MM.1S (cell line): ENCODE measurements around the gene SHC3.

ENCODE experiments used
- DNase-seq: peaks from one replicate; pipeline ENCODE4 v3.0.0-alpha.2; 2015
- H2AFZ ChIP-seq: fragments of 300-600 bp; sonication (generic); 2 replicates; pipeline ENCODE4 v1.6.0; 2016; ENCODE audit warnings: antibody characterized with exemption, low read length
- H3F3A ChIP-seq: fragments of 300-600 bp; sonication (generic); 2 replicates; pipeline ENCODE4 v1.6.1; 2016; ENCODE audit warnings: mild to moderate bottlenecking, antibody characterized with exemption, low read length, moderate library complexity, mixed read lengths; ENCODE audit not compliant: insufficient read depth
- H3K27ac ChIP-seq: fragments of 300-600 bp; sonication (generic); 2 replicates; pipeline ENCODE4 v1.5.1; 2016; ENCODE audit warnings: mild to moderate bottlenecking, low read length
- H3K27me3 ChIP-seq: fragments of 300-600 bp; sonication (generic); replicated peaks from 2 replicates; pipeline ENCODE4 v1.6.0; 2016; ENCODE audit warnings: low read length; ENCODE audit not compliant: insufficient read depth
- H3K36me3 ChIP-seq: fragments of 300-600 bp; sonication (generic); replicated peaks from 2 replicates; pipeline ENCODE4 v1.6.1; 2016; ENCODE audit warnings: mild to moderate bottlenecking, low read length, mixed read lengths; ENCODE audit not compliant: insufficient read depth
- H3K4me1 ChIP-seq: fragments of 300-600 bp; sonication (generic); 2 replicates; pipeline ENCODE4 v1.6.1; 2016; ENCODE audit warnings: low read length, mixed read lengths
- H3K4me2 ChIP-seq: fragments of 300-600 bp; sonication (generic); 2 replicates; pipeline ENCODE4 v1.6.0; 2016; ENCODE audit warnings: low read depth, low read length
- H3K4me3 ChIP-seq: fragments of 300-600 bp; sonication (generic); 2 replicates; pipeline ENCODE4 v1.5.1; 2016; ENCODE audit warnings: low read length, mixed read lengths
- H3K79me2 ChIP-seq: fragments of 300-600 bp; sonication (generic); 2 replicates; pipeline ENCODE4 v1.6.1; 2016; ENCODE audit warnings: mixed run types, low read length, mixed read lengths
- H3K9ac ChIP-seq: fragments of 300-600 bp; sonication (generic); 2 replicates; pipeline ENCODE4 v1.6.1; 2016; ENCODE audit warnings: low read length, mixed read lengths
- H3K9me2 ChIP-seq: fragments of 300-600 bp; sonication (generic); replicated peaks from 2 replicates; pipeline ENCODE4 v1.6.1; 2016; ENCODE audit warnings: mild to moderate bottlenecking, low read length, mixed read lengths; ENCODE audit not compliant: insufficient read depth
- H3K9me3 ChIP-seq: fragments of 300-600 bp; sonication (generic); replicated peaks from 2 replicates; pipeline ENCODE4 v1.6.1; 2016; ENCODE audit warnings: mild to moderate bottlenecking, low read length, mixed read lengths; ENCODE audit not compliant: insufficient read depth
- H4K20me1 ChIP-seq: fragments of 300-600 bp; sonication (generic); 2 replicates; pipeline ENCODE4 v1.6.1; 2016; ENCODE audit warnings: mild to moderate bottlenecking, low read length, moderate library complexity, mixed read lengths; ENCODE audit not compliant: insufficient read depth
- CTCF ChIP-seq: fragments of 300-600 bp; sonication (generic); IDR thresholded peaks from 2 replicates; pipeline ENCODE4 v1.5.1; 2016; ENCODE audit warnings: antibody characterized with exemption, low read length, mixed read lengths
- EZH2 ChIP-seq: fragments of 300-600 bp; sonication (generic); optimal IDR thresholded peaks from 2 replicates; pipeline ENCODE3; 2017; ENCODE audit warnings: low read depth, mild to moderate bottlenecking, antibody characterized with exemption, low read length, mixed read lengths
- EZH2phosphoT487 ChIP-seq: fragments of 300-600 bp; sonication (generic); IDR thresholded peaks from 2 replicates; pipeline ENCODE4 v1.6.1; 2018; ENCODE audit warnings: antibody characterized with exemption, low read length

Gene SHC3

GRCh38 chr9:89013660-89014059 lies 165.0 kb downstream of the SHC3 start:
- Histone ChIP-seq H3F3A (no peaks in the 10 kb centered on the region), H3K36me3 (no peaks in the 10 kb centered on the region), H3K9me3 (no peaks in the 10 kb centered on the region), H3K27me3 (no peaks in the 10 kb centered on the region), H3K4me2 (no peak overlapping the region), H3K9ac (no peak overlapping the region), H2AFZ (no peak overlapping the region), H3K27ac (no peak overlapping the region), H3K79me2 (no peaks in the 10 kb centered on the region), H3K4me3 (no peak overlapping the region), H3K4me1 (no peaks in the 10 kb centered on the region), H3K9me2 (no peaks in the 10 kb centered on the region), H4K20me1 (no peaks in the 10 kb centered on the region)
- no peak for TF ChIP-seq CTCF
- no peak for TF ChIP-seq EZH2phosphoT487
- TF ChIP-seq EZH2: no peak
- DNase-seq: no peak

- H3K79me2 ChIP-seq: no peaks in the 10 kb centered on the region
- no peak overlapping the region for H3K9ac ChIP-seq
- no peak for TF ChIP-seq EZH2phosphoT487
- TF ChIP-seq CTCF: no peak
- TF ChIP-seq EZH2: no peak
- no peak overlapping the region for H3K4me3 ChIP-seq
- no peaks in the 10 kb centered on the region for H3K9me3 ChIP-seq
- H3K9me2 ChIP-seq: no peaks in the 10 kb centered on the region
- no peak overlapping the region for H2AFZ ChIP-seq
- no peaks in the 10 kb centered on the region for H3F3A ChIP-seq
- no peak overlapping the region for H3K27ac ChIP-seq
- no peaks in the 10 kb centered on the region for H4K20me1 ChIP-seq
- H3K27me3 ChIP-seq: no peaks in the 10 kb centered on the region
- DNase-seq: no peak
- no peaks in the 10 kb centered on the region for H3K4me1 ChIP-seq
- H3K4me2 ChIP-seq: no peak overlapping the region
- no peaks in the 10 kb centered on the region for H3K36me3 ChIP-seq
Measured at GRCh38 chr9:89012294-89013042, 166.2 kb downstream of the SHC3 start.

- H4K20me1 ChIP-seq: no peaks in the 10 kb centered on the region
- no peak for TF ChIP-seq EZH2
- TF ChIP-seq CTCF: no peak
- no peak for TF ChIP-seq EZH2phosphoT487
- H3K36me3 ChIP-seq: no peaks in the 10 kb centered on the region
- no peak overlapping the region for H3K27ac ChIP-seq
- no peaks in the 10 kb centered on the region for H3K27me3 ChIP-seq
- no peaks in the 10 kb centered on the region for H3K79me2 ChIP-seq
- no peak overlapping the region for H3K9ac ChIP-seq
- H3F3A ChIP-seq: no peaks in the 10 kb centered on the region
- H3K9me3 ChIP-seq: no peaks in the 10 kb centered on the region
- no peak overlapping the region for H3K4me2 ChIP-seq
- no peaks in the 10 kb centered on the region for H3K9me2 ChIP-seq
- no peaks in the 10 kb centered on the region for H3K4me1 ChIP-seq
- no peak overlapping the region for H2AFZ ChIP-seq
- no peak for DNase-seq
- H3K4me3 ChIP-seq: no peak overlapping the region
Measured at GRCh38 chr9:89011683-89012082, 166.9 kb downstream of the SHC3 start.
